C4-2B (cell line): ENCODE data around the gene SERPINE3.

Experiments
- H3K27ac ChIP-seq: fragments of 450-650 bp; 2 replicates; pipeline ENCODE4 v1.5.1; 2017
- CTCF ChIP-seq: fragments of 450-650 bp; conservative IDR thresholded peaks from 2 replicates; pipeline ENCODE4 v1.5.1; 2017; ENCODE audit warnings: mild to moderate bottlenecking
- ZFX ChIP-seq: fragments of 450-650 bp; IDR thresholded peaks from 2 replicates; pipeline ENCODE4 v1.6.1; 2017

Gene SERPINE3

GRCh38 chr13:51385114-51385513 is 45.6 kb downstream of the SERPINE3 start:
- TF ChIP-seq ZFX: no peak
- no peak overlapping the region for H3K27ac ChIP-seq

GRCh38 chr13:51394724-51395123 is 55.2 kb downstream of the SERPINE3 start:
- no peak for TF ChIP-seq ZFX
- no peak for TF ChIP-seq CTCF
- no peak overlapping the region for H3K27ac ChIP-seq

GRCh38 chr13:51396352-51396751 is 56.9 kb downstream of the SERPINE3 start:
- TF ChIP-seq CTCF (no peak), ZFX (no peak)
- H3K27ac ChIP-seq: no peak overlapping the region

GRCh38 chr13:51397262-51397941 is 57.9 kb downstream of the SERPINE3 start:
- no peak overlapping the region for H3K27ac ChIP-seq
- TF ChIP-seq CTCF (no peak), ZFX (no peak)

GRCh38 chr13:51405176-51405575 is 65.7 kb downstream of the SERPINE3 start:
- no peak overlapping the region for H3K27ac ChIP-seq
- TF ChIP-seq CTCF: no peak
- TF ChIP-seq ZFX: no peak

- no peak overlapping the region; the same call in 1 of the 2 replicates for H3K27ac ChIP-seq
- no peak for TF ChIP-seq CTCF
- no peak for TF ChIP-seq ZFX
Observed at GRCh38 chr13:51412431-51412830, 72.9 kb downstream of the SERPINE3 start.
